Fibroblast of gingiva (primary cell): Measurements from ENCODE around the gene C10orf90.

Experiments
- DNase-seq: peaks from one replicate; pipeline ENCODE4 v3.0.0-alpha.2; 2011; ENCODE audit warnings: low read depth

The C10orf90 gene

DNA sequence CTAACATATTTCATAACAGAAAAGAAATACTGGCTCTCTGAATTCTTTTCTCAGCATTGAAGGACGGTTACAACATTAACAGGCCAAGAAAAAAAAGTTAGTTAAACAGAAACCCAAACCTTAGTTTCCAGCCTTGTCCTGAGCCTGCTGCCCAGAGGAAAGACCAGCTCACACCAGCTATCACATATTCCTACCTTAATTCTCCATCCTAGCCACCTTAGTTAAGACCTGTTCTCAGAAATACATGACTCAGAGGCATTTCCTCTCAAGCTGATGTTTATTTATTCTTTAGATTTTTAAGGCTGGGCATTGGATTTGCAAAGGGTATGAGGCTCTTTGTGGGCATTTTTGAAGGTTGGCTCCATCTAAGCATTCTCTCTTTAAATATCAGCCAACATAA, 247.9 kb downstream of the C10orf90 start:
- DNase-seq: peak; percentile 41

GRCh38 chr10:126421756-126422256, 248.7 kb downstream of the C10orf90 start:
- DNase-seq: peak; percentile 98

DNA sequence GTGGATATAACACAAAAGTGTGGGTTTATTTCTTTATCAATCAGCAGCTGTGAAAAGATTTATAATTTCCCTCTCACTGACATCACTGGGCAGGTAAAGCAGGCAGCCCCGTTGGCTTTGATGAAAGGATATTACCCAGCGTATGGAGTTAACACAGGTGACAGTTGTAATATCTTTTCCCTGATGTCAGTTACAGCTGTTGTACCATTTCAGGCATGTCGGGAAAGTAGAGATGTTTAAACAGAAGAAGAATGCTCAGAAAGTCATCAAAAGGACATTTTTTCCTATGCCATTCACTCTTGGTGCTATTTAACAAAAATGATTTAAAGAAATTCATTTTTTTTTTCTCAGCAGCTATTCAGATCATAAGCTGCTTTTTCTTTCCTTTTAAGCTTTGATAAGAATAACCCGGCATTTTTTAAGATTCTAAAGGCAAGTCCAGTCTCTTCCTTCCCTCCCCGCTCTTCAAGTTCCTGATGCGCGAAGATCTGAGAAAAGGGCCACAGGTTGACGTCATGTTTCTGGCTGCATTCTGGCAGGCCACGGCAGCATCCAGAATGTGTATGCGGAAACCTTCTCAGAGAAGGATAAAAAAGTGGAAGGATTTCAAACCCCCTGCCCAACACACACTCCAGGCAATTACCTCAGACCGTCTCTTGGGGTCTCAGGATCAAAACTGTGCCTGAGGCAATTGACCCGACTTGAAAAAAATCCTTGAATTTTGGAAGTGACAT, 249.8 kb downstream of the C10orf90 start:
- DNase-seq: peak; percentile 22

GRCh38 chr10:126417220-126417825, 253.2 kb downstream of the C10orf90 start:
- DNase-seq: no peak

- no peak for DNase-seq
These were observed 260.7 kb downstream of the C10orf90 start for GRCh38 chr10:126409821-126410220.

- DNase-seq: no peak
These were observed 261.4 kb downstream of the C10orf90 start for GRCh38 chr10:126408953-126409641.

DNA sequence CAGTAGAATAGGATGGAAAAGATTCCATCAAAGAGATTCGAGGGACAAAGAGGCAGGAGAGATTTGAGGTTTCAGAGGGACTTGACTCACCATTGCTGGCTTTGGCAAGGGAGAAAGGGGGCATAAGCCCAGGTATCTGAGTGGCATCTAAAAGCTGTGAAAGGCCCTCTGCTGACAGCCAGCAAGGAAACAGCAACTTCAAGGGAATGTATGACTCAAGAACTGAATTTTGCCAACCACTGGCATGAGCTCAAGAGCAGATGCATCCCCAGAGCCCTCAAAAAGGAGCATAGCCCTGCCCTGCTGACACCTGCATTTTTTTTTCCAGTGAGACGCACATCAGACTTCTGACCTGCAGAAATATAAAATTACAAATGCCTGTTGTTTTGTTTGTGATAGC, 262.7 kb downstream of the C10orf90 start:
- peak; percentile 41 for DNase-seq

GRCh38 chr10:126405239-126405775, 265.2 kb downstream of the C10orf90 start:
- no peak for DNase-seq

DNA sequence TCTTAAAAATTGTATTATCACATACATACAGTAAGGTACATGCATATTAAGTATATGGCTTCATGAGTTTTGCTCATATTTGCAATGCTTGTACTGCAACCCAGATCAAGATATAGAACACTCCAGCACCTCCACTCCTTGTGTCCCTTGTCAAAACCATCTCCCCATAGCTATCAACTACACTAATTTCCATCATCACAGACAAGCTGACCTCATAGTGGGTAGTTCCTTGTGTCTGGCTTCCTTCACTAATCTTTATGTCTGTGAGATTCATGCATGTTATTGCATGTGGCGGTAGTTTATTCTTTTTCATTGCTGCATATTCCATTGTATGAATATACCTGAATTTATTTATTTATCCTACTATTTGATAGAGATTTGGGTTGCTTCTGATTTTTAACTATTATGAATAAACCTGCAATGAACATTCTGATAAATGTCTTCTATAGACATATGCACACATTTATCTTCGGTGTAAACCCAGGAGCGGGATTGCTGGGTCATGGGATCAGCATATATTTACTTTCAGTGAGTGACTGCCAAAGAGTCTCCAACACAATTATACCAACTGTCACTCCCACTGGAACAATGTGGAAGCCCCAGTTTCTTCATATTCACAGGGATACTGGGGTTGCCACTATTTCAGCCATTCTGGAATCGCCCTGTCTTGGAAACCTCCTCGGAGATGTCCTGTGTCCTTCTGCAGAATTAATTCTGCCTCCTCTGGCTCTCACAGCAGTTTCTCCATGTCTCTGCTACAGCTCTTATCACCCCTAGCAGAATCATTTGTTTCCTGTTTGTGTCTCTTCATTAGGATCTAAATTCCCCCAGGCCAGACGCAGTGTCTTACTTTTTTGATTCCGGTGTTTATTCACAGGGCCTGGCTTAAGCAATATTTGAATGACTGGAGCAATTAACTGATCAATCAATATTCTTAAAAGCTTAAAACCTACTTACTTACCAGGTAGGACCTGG, 267.5 kb downstream of the C10orf90 start:
- DNase-seq: no peak

DNA sequence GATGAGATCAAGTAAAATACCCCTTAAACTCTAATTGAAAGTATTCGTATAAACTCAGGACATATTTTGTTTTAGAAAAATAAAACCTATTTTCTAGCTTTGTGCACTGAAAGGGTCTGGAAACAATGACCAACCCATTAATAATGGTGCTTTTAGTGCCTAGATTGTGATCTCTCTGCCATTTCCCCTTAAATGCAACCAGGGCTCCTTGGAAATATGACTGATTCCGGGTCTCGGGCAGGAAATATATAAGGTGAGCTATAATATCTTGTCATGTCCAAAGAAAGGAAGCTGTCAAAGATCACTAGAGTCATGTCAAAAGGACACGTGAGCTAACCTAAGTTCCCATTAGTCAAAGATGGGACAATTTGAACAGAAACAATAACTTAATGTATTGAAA, 269.9 kb downstream of the C10orf90 start:
- DNase-seq: no peak

- DNase-seq: no peak
These were observed 271.6 kb downstream of the C10orf90 start for GRCh38 chr10:126398924-126399323.

GRCh38 chr10:126398383-126398743, 272.1 kb downstream of the C10orf90 start:
- no peak for DNase-seq

- peak; percentile 96 for DNase-seq
These were observed 272.7 kb downstream of the C10orf90 start for GRCh38 chr10:126397640-126398382.

DNA sequence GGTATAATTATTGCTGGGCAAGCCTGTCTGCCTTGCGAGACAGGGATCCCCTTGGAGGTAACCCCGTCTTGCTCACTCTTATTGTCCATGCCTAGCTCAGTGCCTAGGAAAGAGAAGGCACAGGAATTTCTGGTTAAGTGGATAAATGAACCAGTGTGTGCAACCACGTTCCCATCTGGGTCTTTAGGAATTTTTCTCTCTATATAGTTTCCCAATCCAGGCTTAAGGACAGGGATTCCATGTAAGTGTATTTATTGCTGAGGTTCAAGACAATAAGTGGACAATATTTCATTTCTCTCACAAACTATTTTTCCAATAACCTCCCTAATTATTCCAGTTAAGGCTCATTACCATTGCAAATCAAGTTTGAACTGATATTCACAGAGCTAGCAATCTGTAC, 273.3 kb downstream of the C10orf90 start:
- DNase-seq: no peak

DNA sequence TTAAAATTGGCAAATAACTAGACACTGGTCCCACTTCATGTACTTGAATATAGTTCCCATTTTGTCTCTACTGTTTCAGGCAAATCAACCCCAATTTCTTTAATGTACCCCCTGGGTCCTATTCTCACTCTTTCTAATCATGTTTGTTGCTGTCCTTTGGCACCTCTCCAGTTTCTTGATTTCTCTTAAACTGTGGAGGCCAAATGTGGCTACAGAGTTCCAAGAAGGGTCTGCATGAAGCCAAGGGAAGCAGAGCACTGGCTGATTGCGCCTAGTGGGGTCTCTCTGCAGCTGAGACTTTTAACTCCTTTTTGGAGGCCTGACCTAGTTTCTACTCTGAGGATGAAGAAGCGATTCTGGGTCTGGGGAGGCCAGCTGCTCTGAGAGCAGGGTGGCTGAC, 275.5 kb downstream of the C10orf90 start:
- DNase-seq: no peak

DNA sequence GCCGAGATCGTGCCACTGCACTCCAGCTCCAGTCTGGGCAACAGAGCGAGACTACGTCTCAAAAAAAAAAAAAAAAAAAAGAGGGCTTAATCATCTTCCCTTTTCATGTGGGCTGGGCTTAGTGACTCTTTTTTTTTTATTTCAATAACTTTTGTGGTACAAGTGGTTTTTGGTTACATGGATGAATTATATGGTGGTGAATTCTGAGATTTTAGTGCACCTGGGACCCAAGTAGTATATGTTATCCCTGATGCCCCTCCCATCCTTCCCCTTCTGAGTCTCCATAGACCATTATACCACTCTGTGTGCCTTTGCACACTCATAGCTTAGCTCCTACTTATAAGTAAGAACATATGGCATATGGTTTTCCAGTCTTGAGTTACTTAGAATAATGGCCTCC, 277.4 kb downstream of the C10orf90 start:
- DNase-seq: no peak

DNA sequence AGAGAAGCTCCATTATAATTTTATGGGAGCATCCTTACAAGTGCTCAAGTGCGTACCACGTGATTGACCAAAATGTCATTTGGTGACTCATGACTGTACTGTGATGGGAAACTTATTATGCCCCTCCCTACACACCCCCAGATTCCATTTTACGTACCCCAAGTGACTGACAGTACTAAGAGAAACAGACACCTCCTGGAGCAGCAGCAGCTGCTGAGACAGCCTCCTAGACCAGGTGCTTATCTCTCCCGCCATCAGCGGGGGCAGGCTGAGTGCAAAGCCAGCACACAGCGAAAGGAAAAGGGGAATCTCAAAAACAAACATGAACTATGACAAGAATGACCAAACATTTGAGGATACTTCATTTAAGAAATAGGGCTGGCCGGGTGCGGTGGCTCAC, 278.0 kb downstream of the C10orf90 start:
- no peak for DNase-seq

- DNase-seq: no peak
These were observed 278.4 kb downstream of the C10orf90 start for GRCh38 chr10:126392068-126392467.

DNA sequence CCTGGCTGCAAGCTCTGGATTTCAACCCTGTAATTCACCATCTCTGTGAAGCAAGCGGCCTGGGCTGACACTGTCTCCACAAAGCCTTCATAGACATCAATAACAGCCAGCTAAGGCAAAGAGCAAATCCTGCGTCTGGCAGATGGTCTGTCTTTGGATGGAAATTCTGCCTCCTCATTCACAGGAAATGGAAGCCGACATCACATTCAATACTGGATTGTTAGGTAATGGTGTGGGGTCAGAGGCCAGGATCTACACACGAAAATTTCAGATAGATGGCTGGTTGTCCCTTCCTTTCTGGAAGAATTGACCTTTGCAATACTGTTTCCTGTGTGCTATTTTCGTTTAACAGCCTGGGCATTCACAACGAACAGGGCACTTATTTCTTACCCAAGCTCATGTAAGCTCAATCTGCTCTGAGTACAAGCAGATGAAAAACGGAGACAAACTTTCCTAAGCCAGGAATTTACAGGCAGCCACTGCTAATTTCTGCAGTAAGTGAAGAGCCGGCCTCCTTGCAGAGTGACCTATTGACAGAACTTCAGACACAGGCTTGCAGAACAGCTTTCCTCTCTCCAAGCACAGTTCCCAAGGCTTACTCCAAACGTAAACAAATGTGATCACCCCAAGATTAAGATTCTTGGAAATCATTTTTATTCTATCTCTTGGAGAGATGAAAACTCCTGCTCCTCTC, 279.2 kb downstream of the C10orf90 start:
- peak; percentile 68 for DNase-seq

- DNase-seq: no peak
These were observed 280.2 kb downstream of the C10orf90 start for GRCh38 chr10:126390324-126390723.
